GM12872 (cell line): ENCODE measurements around the gene IQCH.

Source experiments
- TF ChIP-seq, protein P1 (sequence below): IDR thresholded peaks from 3 replicates; pipeline ENCODE4 v1.5.1; 2011; ENCODE audit warnings: low read depth, mild to moderate bottlenecking, low read length, moderate library complexity; ENCODE audit not compliant: insufficient read depth

The IQCH gene

DNA sequence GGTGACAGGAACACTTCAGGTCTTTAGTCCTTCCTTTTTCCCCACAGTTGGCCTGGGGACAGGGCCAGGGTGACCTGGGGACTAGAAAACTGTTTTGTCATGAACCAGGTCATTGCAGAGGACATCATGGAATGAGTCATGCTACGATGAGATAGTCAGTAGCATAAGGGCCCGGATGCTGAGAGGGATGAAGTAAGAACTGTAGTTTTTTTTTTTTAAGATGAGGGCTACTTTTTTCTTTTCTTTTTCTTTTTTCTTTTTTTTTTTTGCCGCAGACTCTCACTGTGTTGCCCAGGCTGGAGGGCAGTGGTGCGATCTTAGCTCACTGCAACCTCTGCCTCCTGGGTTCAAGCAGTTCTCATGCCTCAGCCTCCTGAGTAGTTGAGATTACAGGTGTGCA lies 295.9 kb downstream of the IQCH start:
- TF ChIP-seq, protein P1, sequence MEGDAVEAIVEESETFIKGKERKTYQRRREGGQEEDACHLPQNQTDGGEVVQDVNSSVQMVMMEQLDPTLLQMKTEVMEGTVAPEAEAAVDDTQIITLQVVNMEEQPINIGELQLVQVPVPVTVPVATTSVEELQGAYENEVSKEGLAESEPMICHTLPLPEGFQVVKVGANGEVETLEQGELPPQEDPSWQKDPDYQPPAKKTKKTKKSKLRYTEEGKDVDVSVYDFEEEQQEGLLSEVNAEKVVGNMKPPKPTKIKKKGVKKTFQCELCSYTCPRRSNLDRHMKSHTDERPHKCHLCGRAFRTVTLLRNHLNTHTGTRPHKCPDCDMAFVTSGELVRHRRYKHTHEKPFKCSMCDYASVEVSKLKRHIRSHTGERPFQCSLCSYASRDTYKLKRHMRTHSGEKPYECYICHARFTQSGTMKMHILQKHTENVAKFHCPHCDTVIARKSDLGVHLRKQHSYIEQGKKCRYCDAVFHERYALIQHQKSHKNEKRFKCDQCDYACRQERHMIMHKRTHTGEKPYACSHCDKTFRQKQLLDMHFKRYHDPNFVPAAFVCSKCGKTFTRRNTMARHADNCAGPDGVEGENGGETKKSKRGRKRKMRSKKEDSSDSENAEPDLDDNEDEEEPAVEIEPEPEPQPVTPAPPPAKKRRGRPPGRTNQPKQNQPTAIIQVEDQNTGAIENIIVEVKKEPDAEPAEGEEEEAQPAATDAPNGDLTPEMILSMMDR, result no peak

DNA sequence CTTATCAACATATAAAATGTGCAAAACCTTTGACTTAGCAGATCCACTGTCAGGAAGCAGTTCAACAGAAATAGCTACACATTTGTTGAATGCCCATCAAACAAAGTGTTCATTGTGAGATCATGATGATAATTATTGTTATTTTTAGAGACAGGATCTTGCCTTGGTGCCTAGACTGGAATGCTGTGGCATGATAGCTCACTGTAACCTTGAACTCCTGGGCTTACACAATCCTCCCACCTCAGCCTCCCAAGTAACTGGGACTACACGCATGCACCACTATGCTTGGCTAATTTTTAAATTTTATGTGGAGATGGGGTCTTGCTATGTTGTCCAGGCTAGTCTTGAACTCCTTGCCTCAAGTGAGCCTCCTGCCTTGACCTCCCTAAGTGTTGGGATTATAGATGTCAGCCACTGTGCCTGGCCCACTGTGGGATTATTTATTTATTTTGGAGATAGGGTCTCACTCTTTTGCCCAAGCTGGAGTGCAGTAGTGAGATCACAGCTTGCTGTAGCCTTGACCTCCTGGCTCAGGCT lies 296.7 kb downstream of the IQCH start:
- TF ChIP-seq, protein P1, result no peak
